ENCODE results near the gene ZNF207.

DNA sequence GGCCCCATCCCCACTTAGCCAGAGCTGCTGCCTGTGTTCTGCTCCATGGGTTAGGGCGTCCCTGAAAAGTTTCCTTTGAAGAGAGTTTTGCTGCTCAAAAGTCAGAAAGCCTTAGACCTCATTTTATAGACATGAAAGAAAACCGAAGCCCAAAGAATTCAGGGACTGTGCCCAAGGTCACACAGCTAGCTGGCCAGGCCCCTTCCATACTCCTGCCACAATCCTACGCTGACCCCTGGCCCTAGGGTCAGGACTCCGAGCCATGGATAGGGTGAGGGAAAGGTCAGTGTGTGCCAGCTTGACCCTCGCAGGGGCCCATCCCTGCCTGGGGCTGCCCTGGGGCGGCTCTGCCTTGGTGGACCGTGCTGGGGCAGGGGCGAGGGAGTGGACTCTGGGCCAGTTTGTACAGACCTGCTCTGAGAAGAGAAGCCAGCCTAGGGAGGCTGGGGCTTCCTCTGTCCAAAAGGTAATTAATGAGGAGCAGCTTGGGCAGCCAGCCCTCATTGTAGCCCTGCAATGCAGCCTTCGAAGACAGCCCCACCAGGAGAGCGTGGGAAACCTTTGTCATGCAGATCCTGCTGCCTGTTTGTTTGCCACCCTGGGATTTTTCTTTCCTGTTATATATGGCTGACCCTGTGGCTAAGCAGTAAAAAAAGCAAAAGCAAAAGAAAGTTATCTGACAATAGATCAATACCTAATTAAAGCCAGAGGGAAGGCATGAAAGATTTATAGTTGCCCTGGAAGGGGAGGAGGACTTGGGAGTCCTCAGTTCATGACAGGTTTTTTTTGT, 46.9 kb upstream of the ZNF207 start:
- TF ChIP-seq, protein P1, sequence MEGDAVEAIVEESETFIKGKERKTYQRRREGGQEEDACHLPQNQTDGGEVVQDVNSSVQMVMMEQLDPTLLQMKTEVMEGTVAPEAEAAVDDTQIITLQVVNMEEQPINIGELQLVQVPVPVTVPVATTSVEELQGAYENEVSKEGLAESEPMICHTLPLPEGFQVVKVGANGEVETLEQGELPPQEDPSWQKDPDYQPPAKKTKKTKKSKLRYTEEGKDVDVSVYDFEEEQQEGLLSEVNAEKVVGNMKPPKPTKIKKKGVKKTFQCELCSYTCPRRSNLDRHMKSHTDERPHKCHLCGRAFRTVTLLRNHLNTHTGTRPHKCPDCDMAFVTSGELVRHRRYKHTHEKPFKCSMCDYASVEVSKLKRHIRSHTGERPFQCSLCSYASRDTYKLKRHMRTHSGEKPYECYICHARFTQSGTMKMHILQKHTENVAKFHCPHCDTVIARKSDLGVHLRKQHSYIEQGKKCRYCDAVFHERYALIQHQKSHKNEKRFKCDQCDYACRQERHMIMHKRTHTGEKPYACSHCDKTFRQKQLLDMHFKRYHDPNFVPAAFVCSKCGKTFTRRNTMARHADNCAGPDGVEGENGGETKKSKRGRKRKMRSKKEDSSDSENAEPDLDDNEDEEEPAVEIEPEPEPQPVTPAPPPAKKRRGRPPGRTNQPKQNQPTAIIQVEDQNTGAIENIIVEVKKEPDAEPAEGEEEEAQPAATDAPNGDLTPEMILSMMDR (IDR thresholded peaks at IDR 0.05) = no peak
- TF ChIP-seq POLR2A (IDR thresholded peaks at IDR 0.05) = no peak
